A549 (cell line): ENCODE results near the gene NAA20.

Source experiments
- CHD4 ChIP-seq: fragments of 200-600 bp; sonication (generic); IDR thresholded peaks from 2 replicates; pipeline ENCODE4 v1.6.1; 2016; ENCODE audit warnings: antibody characterized with exemption, mild to moderate bottlenecking, borderline replicate concordance
- EP300 ChIP-seq, 2 experiments: fragments of >200 bp; sonication (Bioruptor Twin); formaldehyde crosslinking; IDR thresholded peaks; 2 replicates in 1 of 2; 3 replicates in 1 of 2; pipeline ENCODE4 v1.6.1; 2016 to 2017
- ESRRA ChIP-seq: fragments of 150-350 bp; IDR thresholded peaks from 2 replicates; pipeline ENCODE4 v1.6.1; 2014; ENCODE audit warnings: mild to moderate bottlenecking, low read length, borderline replicate concordance
- MAFK ChIP-seq: fragments of 450-650 bp; IDR thresholded peaks from 2 replicates; pipeline ENCODE4 v1.6.1; 2014; ENCODE audit not compliant: partially characterized antibody
- POLR2A ChIP-seq: IDR thresholded peaks from 2 replicates; pipeline ENCODE4 v1.6.1; 2012; ENCODE audit warnings: mild to moderate bottlenecking, low read length
- RAD21 ChIP-seq, 2 experiments: fragments of >200 bp in 1 of 2; sonication (Bioruptor Twin) in 1 of 2; formaldehyde crosslinking in 1 of 2; IDR thresholded peaks in 1 of 2; conservative IDR thresholded peaks in 1 of 2; 2 replicates in 1 of 2; 3 replicates in 1 of 2; pipeline ENCODE4 v1.6.1; 2012 to 2018; ENCODE audit warnings: inconsistent platforms in 1 of 2
- RFX5 ChIP-seq: fragments of 450-650 bp; IDR thresholded peaks from 2 replicates; pipeline ENCODE4 v1.7.1; 2014; ENCODE audit warnings: antibody characterized with exemption, mild to moderate bottlenecking, moderate library complexity
- TF ChIP-seq, protein P1 (sequence below): fragments of >200 bp; sonication (Bioruptor Twin); formaldehyde crosslinking; IDR thresholded peaks from 3 replicates; pipeline ENCODE4 v1.5.1; 2016
- TF ChIP-seq, protein P2 (sequence below): fragments of 150-350 bp; IDR thresholded peaks from 2 replicates; pipeline ENCODE4 v1.6.1; 2014; ENCODE audit warnings: low read depth, mild to moderate bottlenecking, low read length
- TF ChIP-seq, protein P3 (sequence below): fragments of 250-450 bp; sonication (Bioruptor Pico); IDR thresholded peaks from 2 replicates; pipeline ENCODE4 v1.5.0; 2021; ENCODE audit warnings: mild to moderate bottlenecking, moderate library complexity, borderline replicate concordance
- TF ChIP-seq, protein P4 (sequence below): fragments of 200-600 bp; sonication (generic); IDR thresholded peaks from 2 replicates; pipeline ENCODE4 v1.6.1; 2016; ENCODE audit warnings: antibody characterized with exemption, mild to moderate bottlenecking, moderate library complexity

DNA sequence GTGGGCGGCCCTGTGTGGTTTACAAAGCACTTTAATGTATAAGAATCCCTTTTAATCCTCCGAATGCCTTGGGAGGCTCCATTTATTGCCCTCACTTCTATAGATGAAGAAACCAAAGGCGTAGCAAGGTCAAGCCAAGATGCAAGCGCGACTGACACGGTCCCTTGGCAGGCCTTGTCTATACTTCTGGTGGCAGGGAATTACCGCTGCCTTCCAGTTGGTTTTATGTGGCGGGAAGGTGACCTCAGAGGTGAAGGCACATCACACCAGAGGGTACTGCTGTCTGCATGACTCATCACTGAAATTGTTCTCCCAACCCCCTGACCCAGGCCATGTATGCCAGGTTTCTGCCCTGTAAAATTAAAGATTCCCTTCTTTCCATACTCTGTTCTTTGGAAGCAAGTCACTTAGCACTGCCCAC, 36.1 kb upstream of the NAA20 start:
- no peak for TF ChIP-seq ESRRA
- TF ChIP-seq RFX5 = no peak
- no peak for TF ChIP-seq POLR2A
- TF ChIP-seq, protein P1, sequence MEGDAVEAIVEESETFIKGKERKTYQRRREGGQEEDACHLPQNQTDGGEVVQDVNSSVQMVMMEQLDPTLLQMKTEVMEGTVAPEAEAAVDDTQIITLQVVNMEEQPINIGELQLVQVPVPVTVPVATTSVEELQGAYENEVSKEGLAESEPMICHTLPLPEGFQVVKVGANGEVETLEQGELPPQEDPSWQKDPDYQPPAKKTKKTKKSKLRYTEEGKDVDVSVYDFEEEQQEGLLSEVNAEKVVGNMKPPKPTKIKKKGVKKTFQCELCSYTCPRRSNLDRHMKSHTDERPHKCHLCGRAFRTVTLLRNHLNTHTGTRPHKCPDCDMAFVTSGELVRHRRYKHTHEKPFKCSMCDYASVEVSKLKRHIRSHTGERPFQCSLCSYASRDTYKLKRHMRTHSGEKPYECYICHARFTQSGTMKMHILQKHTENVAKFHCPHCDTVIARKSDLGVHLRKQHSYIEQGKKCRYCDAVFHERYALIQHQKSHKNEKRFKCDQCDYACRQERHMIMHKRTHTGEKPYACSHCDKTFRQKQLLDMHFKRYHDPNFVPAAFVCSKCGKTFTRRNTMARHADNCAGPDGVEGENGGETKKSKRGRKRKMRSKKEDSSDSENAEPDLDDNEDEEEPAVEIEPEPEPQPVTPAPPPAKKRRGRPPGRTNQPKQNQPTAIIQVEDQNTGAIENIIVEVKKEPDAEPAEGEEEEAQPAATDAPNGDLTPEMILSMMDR = no peak
- TF ChIP-seq, protein P2, sequence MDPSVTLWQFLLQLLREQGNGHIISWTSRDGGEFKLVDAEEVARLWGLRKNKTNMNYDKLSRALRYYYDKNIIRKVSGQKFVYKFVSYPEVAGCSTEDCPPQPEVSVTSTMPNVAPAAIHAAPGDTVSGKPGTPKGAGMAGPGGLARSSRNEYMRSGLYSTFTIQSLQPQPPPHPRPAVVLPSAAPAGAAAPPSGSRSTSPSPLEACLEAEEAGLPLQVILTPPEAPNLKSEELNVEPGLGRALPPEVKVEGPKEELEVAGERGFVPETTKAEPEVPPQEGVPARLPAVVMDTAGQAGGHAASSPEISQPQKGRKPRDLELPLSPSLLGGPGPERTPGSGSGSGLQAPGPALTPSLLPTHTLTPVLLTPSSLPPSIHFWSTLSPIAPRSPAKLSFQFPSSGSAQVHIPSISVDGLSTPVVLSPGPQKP = no peak
- TF ChIP-seq CHD4 = no peak
- TF ChIP-seq EP300 (IDR thresholded peaks at IDR 0.05) = no peak
- TF ChIP-seq RAD21 (conservative IDR thresholded peaks at IDR 0.05 in 1 of 2, IDR thresholded peaks at IDR 0.05 in 1 of 2) = no peak
- TF ChIP-seq MAFK = no peak
- TF ChIP-seq, protein P3, sequence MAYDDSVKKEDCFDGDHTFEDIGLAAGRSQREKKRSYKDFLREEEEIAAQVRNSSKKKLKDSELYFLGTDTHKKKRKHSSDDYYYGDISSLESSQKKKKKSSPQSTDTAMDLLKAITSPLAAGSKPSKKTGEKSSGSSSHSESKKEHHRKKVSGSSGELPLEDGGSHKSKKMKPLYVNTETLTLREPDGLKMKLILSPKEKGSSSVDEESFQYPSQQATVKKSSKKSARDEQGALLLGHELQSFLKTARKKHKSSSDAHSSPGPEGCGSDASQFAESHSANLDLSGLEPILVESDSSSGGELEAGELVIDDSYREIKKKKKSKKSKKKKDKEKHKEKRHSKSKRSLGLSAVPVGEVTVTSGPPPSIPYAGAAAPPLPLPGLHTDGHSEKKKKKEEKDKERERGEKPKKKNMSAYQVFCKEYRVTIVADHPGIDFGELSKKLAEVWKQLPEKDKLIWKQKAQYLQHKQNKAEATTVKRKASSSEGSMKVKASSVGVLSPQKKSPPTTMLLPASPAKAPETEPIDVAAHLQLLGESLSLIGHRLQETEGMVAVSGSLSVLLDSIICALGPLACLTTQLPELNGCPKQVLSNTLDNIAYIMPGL (CRISPR knock-in tag) = no peak
- TF ChIP-seq, protein P4, sequence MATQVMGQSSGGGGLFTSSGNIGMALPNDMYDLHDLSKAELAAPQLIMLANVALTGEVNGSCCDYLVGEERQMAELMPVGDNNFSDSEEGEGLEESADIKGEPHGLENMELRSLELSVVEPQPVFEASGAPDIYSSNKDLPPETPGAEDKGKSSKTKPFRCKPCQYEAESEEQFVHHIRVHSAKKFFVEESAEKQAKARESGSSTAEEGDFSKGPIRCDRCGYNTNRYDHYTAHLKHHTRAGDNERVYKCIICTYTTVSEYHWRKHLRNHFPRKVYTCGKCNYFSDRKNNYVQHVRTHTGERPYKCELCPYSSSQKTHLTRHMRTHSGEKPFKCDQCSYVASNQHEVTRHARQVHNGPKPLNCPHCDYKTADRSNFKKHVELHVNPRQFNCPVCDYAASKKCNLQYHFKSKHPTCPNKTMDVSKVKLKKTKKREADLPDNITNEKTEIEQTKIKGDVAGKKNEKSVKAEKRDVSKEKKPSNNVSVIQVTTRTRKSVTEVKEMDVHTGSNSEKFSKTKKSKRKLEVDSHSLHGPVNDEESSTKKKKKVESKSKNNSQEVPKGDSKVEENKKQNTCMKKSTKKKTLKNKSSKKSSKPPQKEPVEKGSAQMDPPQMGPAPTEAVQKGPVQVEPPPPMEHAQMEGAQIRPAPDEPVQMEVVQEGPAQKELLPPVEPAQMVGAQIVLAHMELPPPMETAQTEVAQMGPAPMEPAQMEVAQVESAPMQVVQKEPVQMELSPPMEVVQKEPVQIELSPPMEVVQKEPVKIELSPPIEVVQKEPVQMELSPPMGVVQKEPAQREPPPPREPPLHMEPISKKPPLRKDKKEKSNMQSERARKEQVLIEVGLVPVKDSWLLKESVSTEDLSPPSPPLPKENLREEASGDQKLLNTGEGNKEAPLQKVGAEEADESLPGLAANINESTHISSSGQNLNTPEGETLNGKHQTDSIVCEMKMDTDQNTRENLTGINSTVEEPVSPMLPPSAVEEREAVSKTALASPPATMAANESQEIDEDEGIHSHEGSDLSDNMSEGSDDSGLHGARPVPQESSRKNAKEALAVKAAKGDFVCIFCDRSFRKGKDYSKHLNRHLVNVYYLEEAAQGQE = no peak
